Stomach (tissue), 9 donors: ENCODE results near the gene PPARA. TPM values are rescaled to one million over a fixed set of nuclear protein-coding genes. Genes with fewer than 3 reads are reported as not detected.
"Not testable (repeated sequence)": the region's sequence is repeated elsewhere in the genome, so short reads cannot be mapped to it uniquely, and the experiment has no call there.

Source experiments
- DNase-seq, 2 donors: peaks; one replicate each; pipeline versions ENCODE4 v3.0.0 to v3.0.0-alpha.2; 2013 to 2019
- H3K27ac ChIP-seq, 5 donors: fragments of 200-600 bp in 4 of 5; sonication (generic) in 4 of 5; one replicate each; pipeline ENCODE4 v1.5.1; 2013 to 2019; ENCODE audit warnings: mild to moderate bottlenecking in 1 of 5, moderate library complexity in 1 of 5
- H3K27me3 ChIP-seq, 3 donors: fragments of 200-600 bp; sonication (generic); one replicate each; pipeline ENCODE4 v1.5.1; 2017 to 2019; ENCODE audit warnings: mixed run types in 1 of 3
- H3K36me3 ChIP-seq, 4 donors: fragments of 200-600 bp; sonication (generic); 1 replicate in 3 of 4; 2 replicates in 1 of 4; pipeline ENCODE4 v1.5.1; 2016 to 2019
- H3K4me1 ChIP-seq, 4 donors: fragments of 200-600 bp; sonication (generic); one replicate each; pipeline ENCODE4 v1.5.1; 2016 to 2019
- H3K4me3 ChIP-seq, 4 donors: fragments of 200-600 bp; sonication (generic) in 3 of 4; one replicate each; pipeline ENCODE4 v1.5.1; 2016 to 2019; ENCODE audit warnings: mild to moderate bottlenecking in 1 of 4
- H3K9me3 ChIP-seq, 4 donors: fragments of 200-600 bp; sonication (generic); one replicate each; pipeline ENCODE4 v1.5.1; 2016 to 2019
- EP300 ChIP-seq: sonication (generic); formaldehyde crosslinking; IDR thresholded peaks from one replicate; pipeline ENCODE4 v1.6.1; 2017; ENCODE audit warnings: antibody characterized with exemption
- POLR2A ChIP-seq, 4 donors: fragments of 450-650 bp; IDR thresholded peaks; one replicate each; pipeline ENCODE4 v1.6.1; 2016; ENCODE audit warnings: antibody characterized with exemption in 4 of 4, control low read depth in 2 of 4, mild to moderate bottlenecking in 1 of 4, moderate library complexity in 1 of 4
- POLR2AphosphoS5 ChIP-seq, 3 donors: sonication (generic); formaldehyde crosslinking; IDR thresholded peaks; one replicate each; pipeline ENCODE4 v1.6.1; 2016; ENCODE audit warnings: antibody characterized with exemption in 3 of 3
- WGBS, 5 donors: extraction: QIAGEN DNeasy Blood & Tissue Kit in 3 of 5; methylation state at CpG; one replicate each; pipeline versions ENCODE4 v1.1.5 to v1.1.7; 2013 to 2018; 5-methylcytosine and 5-hydroxymethylcytosine counted together
- intact Hi-C: fragments of 100-400 bp; cut with DNase I; formaldehyde crosslinking; loops from one replicate; pipeline ENCODE4 v1.15.1; 2023; ENCODE audit warnings: low total_unique reads
- polyA plus RNA-seq, 3 donors: library from polyadenylated mRNA; stranded (reverse); fragments of 200-250 nt; gene quantifications; one replicate each; pipeline ENCODE4 v1.2.3, GENCODE V29; 2013
- total RNA-seq, 5 donors: library from RNA; depleted of rRNA; stranded (reverse); fragments of >200 nt; gene quantifications; one replicate each; pipeline versions ENCODE4 v1.1.0 to v1.2.3, GENCODE V29; 2014 to 2016
- TF ChIP-seq, protein P1 (sequence below), 7 experiments: fragments of 450-650 bp in 4 of 7; fragments of 200-600 bp in 3 of 7; sonication (generic) in 3 of 7; IDR thresholded peaks; one replicate each; pipeline ENCODE4 v1.5.1; 2016 to 2019; ENCODE audit warnings: antibody characterized with exemption in 7 of 7, control low read depth in 2 of 7, mild to moderate bottlenecking in 1 of 7
- donor health status: healthy with polysubstance abuse.
- donor health status: Bipolar disorder and iron deficiency.
- donor health status: healthy.

The PPARA gene
- total and polyA plus RNA-seq, 8 donors = 3.4 to 28.8 (median 11.6) TPM

DNA sequence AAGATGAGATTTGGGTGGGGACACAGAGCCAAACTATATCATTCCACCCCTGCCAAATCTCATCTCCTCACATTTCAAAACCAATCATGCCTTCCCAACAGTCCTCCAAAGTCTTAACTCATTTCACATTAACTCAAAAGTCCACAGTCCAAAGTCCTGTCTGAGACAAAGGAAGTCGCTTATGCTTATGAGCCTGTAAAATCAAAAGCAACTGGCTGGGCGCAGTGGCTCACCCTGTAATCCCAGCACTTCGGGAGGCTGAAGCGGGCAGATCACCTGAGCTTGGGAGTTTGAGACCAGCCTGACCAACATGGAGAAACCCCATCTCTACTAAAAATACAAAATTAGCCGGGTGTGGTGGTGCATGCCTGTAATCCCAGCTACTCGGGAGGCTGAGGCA, 114.2 kb downstream of the PPARA start:
- Histone ChIP-seq H3K27ac (peak overlapping the region in 1 of 5 donors; percentile 18), H3K4me1 (peaks cover 21 to 43% (median 36%) of the 10 kb centered on the region in 4 donors)
- intact Hi-C loops, H3K36me3 ChIP-seq, H3K4me3 ChIP-seq, H3K27me3 ChIP-seq, H3K9me3 ChIP-seq: not testable (repeated sequence)
- WGBS, 5 donors = 50 to 66% (median 57%) methylated on average over 5 to 6 of the region's 6 CpGs
- peak in 1 of 3 donors; percentile 10 for TF ChIP-seq POLR2AphosphoS5 (IDR thresholded peaks at IDR 0.05)
- DNase-seq = peak; percentile 46 to 84

DNA sequence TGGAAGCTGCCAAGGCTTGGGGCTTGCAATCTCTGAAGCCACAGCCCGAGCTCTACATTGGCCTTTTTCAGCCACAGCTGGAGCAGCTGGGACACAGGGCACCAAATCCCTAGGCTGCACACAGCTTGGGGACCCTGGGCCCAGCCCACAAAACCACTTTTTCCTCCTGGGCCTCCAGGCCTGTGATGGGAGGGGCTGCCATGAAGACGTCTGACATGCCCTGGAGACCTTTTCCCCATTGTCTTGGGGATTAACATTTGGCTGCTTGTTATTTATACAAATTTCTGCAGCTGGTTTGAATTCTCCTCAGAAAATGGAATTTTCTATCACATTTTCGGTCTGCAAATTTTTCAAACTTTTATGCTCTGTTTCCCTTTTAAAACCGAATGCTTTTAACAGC, 115.3 kb downstream of the PPARA start:
- H3K4me1 ChIP-seq = peaks cover 26 to 54% (median 46%) of the 10 kb centered on the region in 4 donors
- H3K9me3 ChIP-seq, H3K27ac ChIP-seq, DNase-seq, H3K27me3 ChIP-seq, H3K4me3 ChIP-seq, intact Hi-C loops: not testable (repeated sequence)
- WGBS, 5 donors = 82 to 98% (median 95%) methylated on average over 4 of the region's 4 CpGs
- peaks cover 0 to 12% (median under 1%) of the 10 kb centered on the region in 4 donors for H3K36me3 ChIP-seq

DNA sequence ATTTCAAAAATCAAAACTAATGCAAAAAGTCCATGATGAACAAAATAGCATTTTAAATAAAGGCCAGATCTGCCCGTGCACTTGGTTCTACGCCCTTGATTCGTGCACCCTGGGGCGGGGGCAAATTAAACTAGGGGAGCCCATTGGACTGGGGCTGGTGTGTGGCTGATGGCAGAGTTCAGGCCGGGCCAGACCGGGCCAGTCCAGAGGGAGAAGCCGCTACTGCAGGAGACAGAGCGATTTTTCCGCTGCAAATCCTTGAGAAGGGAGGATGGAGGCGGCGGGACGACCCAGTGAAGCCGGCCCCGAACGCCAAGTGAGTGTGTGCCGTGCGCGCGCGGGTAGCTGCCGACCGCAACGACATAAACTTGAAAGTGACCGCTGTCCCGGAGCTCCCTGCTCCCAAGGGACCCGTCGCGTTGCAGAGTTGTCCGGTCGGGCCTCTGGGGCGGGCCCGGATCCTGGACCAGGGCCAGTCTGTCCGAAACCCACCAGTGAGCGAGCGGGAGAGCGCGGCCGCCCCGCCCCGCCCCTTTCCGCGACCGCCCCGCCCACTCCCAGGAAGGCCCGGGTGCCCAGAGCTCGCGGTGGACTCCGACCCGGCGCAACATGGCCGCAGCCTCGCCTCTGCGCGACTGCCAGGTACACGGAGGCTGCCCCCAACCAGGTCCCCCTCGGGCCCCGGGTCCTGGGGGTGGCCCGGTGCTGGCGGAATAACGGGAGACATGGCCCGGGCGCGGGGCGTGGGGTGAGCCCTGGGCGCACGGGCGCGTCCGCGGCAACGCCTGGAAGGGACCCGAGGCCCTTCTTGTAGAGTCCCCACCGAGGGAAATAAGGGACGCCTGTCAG, 117.3 kb downstream of the PPARA start, which contains the start of gene TTC38:
Gene TTC38, plus strand, starts transcription at position 578 of the 849 bp plus-strand sequence. Its CDS starts 32 bp downstream, at position 610.
- WGBS, 5 donors = 1 to 2% (median 1%) methylated on average over 19 to 74 of the region's 74 CpGs
- Histone ChIP-seq H3K36me3 (peaks cover 6 to 33% (median 18%) of the 10 kb centered on the region in 4 donors), H3K4me3 (peak within 1 kb of the TSS; percentile 72 to 94 (median 79)), H3K9me3 (no peaks in the 10 kb centered on the region), H3K4me1 (peaks cover 26 to 57% (median 45%) of the 10 kb centered on the region in 4 donors), H3K27me3 (no peaks in the 10 kb centered on the region), H3K27ac (peak within 1 kb of the TSS; percentile 88 to 98 (median 91))
- DNase-seq = peak; percentile 95 to 96
- intact Hi-C loops = no loop called here
- TF ChIP-seq EP300 (no peak), POLR2AphosphoS5 (IDR thresholded peaks at IDR 0.05) (peak in 2 of 3 donors; percentile 66 to 71)

DNA sequence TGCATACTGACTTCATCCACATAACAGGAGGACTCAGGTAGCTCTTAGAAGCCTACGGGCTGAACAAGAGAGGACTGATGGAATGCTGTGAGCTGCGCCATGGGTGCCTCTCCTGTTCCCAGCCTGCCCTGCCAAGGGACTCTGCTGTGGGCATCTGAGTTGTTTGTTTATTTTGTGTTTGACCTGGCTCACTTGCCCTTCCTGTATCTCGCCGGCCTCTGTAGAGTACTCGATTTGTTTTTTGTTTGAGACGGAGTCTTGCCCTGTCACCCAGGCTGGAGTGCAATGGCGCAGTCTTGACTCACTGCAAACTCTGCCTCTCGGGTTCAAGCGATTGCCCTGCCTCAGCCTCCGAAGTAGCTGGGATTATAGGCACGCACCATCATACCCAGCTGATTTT, 119.2 kb downstream of the PPARA start:
- 43 to 63% (median 56%) methylated on average over 11 of the region's 11 CpGs for WGBS, 5 donors

DNA sequence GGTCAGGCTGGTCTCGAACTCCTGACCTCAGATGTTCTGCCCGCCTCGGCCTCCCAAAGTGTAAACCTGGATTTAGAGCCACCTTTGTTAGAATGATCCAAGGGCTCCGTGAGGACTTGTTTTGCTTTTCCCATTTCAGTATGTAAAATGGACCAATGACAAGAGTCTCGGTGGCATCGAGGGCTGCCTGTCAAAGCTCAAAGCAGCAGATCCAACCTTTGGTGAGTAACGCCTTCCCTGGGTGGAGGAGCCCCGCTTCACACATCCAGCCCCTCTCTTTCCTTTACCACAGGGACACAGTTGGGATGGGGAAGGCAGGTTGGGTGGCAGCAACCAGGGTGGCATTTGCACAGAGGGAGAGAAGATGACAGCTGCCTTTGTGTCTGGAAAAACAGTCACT, 121.9 kb downstream of the PPARA start:
- no peaks in the 10 kb centered on the region for H3K27me3 ChIP-seq
- H3K27ac ChIP-seq = no peak overlapping the region
- TF ChIP-seq POLR2AphosphoS5 (IDR thresholded peaks at IDR 0.05) = no peak
- no peak for TF ChIP-seq POLR2A (IDR thresholded peaks at IDR 0.05)
- TF ChIP-seq EP300 = no peak
- TF ChIP-seq, protein P1, sequence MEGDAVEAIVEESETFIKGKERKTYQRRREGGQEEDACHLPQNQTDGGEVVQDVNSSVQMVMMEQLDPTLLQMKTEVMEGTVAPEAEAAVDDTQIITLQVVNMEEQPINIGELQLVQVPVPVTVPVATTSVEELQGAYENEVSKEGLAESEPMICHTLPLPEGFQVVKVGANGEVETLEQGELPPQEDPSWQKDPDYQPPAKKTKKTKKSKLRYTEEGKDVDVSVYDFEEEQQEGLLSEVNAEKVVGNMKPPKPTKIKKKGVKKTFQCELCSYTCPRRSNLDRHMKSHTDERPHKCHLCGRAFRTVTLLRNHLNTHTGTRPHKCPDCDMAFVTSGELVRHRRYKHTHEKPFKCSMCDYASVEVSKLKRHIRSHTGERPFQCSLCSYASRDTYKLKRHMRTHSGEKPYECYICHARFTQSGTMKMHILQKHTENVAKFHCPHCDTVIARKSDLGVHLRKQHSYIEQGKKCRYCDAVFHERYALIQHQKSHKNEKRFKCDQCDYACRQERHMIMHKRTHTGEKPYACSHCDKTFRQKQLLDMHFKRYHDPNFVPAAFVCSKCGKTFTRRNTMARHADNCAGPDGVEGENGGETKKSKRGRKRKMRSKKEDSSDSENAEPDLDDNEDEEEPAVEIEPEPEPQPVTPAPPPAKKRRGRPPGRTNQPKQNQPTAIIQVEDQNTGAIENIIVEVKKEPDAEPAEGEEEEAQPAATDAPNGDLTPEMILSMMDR (IDR thresholded peaks at IDR 0.05) = no peak
- intact Hi-C loops = no loop called here
- no peak for DNase-seq
- no peaks in the 10 kb centered on the region for H3K9me3 ChIP-seq
- H3K4me3 ChIP-seq = no peak overlapping the region
- peaks cover 16 to 40% (median 31%) of the 10 kb centered on the region in 4 donors for H3K4me1 ChIP-seq
- peaks cover 43 to 76% (median 62%) of the 10 kb centered on the region in 4 donors for H3K36me3 ChIP-seq
- 94 to 99% (median 96%) methylated on average over 8 of the region's 8 CpGs for WGBS, 5 donors

More for the DNA sequence above, 119.2 kb downstream of the PPARA start:
- Histone ChIP-seq H3K27ac (peak overlapping the region; percentile 5 to 92 (median 88)), H3K36me3 (peaks cover 25 to 52% (median 38%) of the 10 kb centered on the region in 4 donors), H3K27me3 (no peaks in the 10 kb centered on the region), H3K4me3 (peak overlapping the region in 2 of 4 donors; percentile 76 to 94), H3K9me3 (no peaks in the 10 kb centered on the region), H3K4me1 (peaks cover 20 to 44% (median 37%) of the 10 kb centered on the region in 4 donors)
- TF ChIP-seq POLR2A (IDR thresholded peaks at IDR 0.05) (no peak), EP300 (no peak), POLR2AphosphoS5 (IDR thresholded peaks at IDR 0.05) (no peak)
- TF ChIP-seq, protein P1 (IDR thresholded peaks at IDR 0.05) = no peak
- intact Hi-C loops = no loop called here
- DNase-seq = peak in 1 of 2 donors; percentile 54
